SK-N-SH treated with all-trans-retinoic acid at 6 μM for 48 hours (cell line): ENCODE measurements around the gene WNK2.

Source experiments
- BACH2 ChIP-seq: fragments of 250-450 bp; sonication (Bioruptor Pico); IDR thresholded peaks from 2 replicates; pipeline ENCODE4 v1.9.0; 2021; ENCODE audit warnings: mild to moderate bottlenecking, borderline replicate concordance
- CSDC2 ChIP-seq: fragments of 250-450 bp; sonication (Bioruptor Pico); IDR thresholded peaks from 2 replicates; pipeline ENCODE4 v1.5.0; 2020; ENCODE audit warnings: mild to moderate bottlenecking, moderate library complexity
- CSRNP3 ChIP-seq: fragments of 250-450 bp; sonication (Bioruptor Pico); IDR thresholded peaks from 2 replicates; pipeline ENCODE4 v1.5.1; 2021; ENCODE audit warnings: mild to moderate bottlenecking, moderate library complexity
- GLIS3 ChIP-seq: fragments of 250-450 bp; sonication (Bioruptor Pico); IDR thresholded peaks from 2 replicates; pipeline ENCODE4 v1.5.0; 2020; ENCODE audit warnings: mild to moderate bottlenecking, moderate library complexity
- TOX ChIP-seq: fragments of 250-450 bp; sonication (Bioruptor Pico); IDR thresholded peaks from 2 replicates; pipeline ENCODE4 v1.8.0; 2021; ENCODE audit warnings: mild to moderate bottlenecking, moderate library complexity, borderline replicate concordance
- ZNF70 ChIP-seq: fragments of 450-650 bp; formaldehyde crosslinking; IDR thresholded peaks from 2 replicates; pipeline ENCODE4 v1.5.0; 2020; ENCODE audit warnings: mild to moderate bottlenecking, moderate library complexity
- TF ChIP-seq, protein P1 (sequence below): fragments of 250-450 bp; sonication (Bioruptor Pico); IDR thresholded peaks from 2 replicates; pipeline ENCODE4 v1.8.0; 2020; ENCODE audit warnings: mild to moderate bottlenecking, moderate library complexity, borderline replicate concordance

- TF ChIP-seq GLIS3 (no peak), BACH2 (CRISPR knock-in tag) (no peak), CSRNP3 (no peak), ZNF70 (CRISPR knock-in tag) (no peak), TOX (CRISPR knock-in tag) (no peak), CSDC2 (no peak)
- TF ChIP-seq, protein P1, sequence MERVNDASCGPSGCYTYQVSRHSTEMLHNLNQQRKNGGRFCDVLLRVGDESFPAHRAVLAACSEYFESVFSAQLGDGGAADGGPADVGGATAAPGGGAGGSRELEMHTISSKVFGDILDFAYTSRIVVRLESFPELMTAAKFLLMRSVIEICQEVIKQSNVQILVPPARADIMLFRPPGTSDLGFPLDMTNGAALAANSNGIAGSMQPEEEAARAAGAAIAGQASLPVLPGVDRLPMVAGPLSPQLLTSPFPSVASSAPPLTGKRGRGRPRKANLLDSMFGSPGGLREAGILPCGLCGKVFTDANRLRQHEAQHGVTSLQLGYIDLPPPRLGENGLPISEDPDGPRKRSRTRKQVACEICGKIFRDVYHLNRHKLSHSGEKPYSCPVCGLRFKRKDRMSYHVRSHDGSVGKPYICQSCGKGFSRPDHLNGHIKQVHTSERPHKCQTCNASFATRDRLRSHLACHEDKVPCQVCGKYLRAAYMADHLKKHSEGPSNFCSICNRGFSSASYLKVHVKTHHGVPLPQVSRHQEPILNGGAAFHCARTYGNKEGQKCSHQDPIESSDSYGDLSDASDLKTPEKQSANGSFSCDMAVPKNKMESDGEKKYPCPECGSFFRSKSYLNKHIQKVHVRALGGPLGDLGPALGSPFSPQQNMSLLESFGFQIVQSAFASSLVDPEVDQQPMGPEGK (CRISPR knock-in tag): no peak
Measured at GRCh38 chr9:93243112-93243511, 59.2 kb downstream of the WNK2 start.
